ENCODE data around the gene HERC2. TPM values are rescaled to one million over a fixed set of nuclear protein-coding genes. Genes with fewer than 3 reads are reported as not detected.
"Not testable (repeated sequence)": the region's sequence is repeated elsewhere in the genome, so short reads cannot be mapped to it uniquely, and the experiment has no call there.

The HERC2 gene
- total and polyA plus RNA-seq, 2 of the 4 experiments (the other 2 are of a cell fraction): 20.8 to 28.9 TPM

GRCh38 chr15:28122038-28122949 is 199.7 kb downstream of the HERC2 start:
- dilution Hi-C loops (cut with HindIII; ENCODE audit: low sequenced_read_pairs, unreplicated experiment) (no loop called here), intact Hi-C loops (cut with micrococcal nuclease) (no loop called here), in situ Hi-C loops (cut with MboI; ENCODE audit: low sequenced_read_pairs) (loop anchor here (25.0 kb wide), 1 partner anchor 1235 kb away; no protein-coding TSS in a partner anchor)
- Histone ChIP-seq H3K14ac (replicated peaks; ENCODE audit: low read depth, low read length) (no peak overlapping the region), H3K23ac (ENCODE audit: low read depth, low read length) (no peak overlapping the region), H3K18ac (ENCODE audit: low read depth, low read length) (no peak overlapping the region), H3K36me3 (ENCODE audit: control insufficient read depth, insufficient read depth, low read length) (peaks cover 32% of the 10 kb centered on the region), H3K79me1 (ENCODE audit: low read depth in 1 of 2, low read length in 2 of 2) (no peaks in the 10 kb centered on the region; a peak in 1 of 4 replicates), H2BK20ac (ENCODE audit: low read depth, low read length) (no peak overlapping the region), H3K4ac (ENCODE audit: low read depth, low read length) (no peak overlapping the region), H3K9me3 (ENCODE audit: control insufficient read depth, insufficient read depth, low read length) (no peaks in the 10 kb centered on the region), H2AK5ac (ENCODE audit: low read depth, low read length) (no peak overlapping the region), H4K91ac (ENCODE audit: insufficient read depth, low read depth, low read length) (no peak overlapping the region), H2BK5ac (ENCODE audit: low read depth, low read length, poor library complexity, severe bottlenecking) (no peak overlapping the region), H3K56ac (ENCODE audit: extremely low read depth, insufficient read depth, low read length) (no peak overlapping the region), H4K8ac (ENCODE audit: low read depth in 2 of 2, low read length in 2 of 2) (no peak overlapping the region), H3K4me2 (ENCODE audit: low read depth, low read length) (no peak overlapping the region), H2AK9ac (replicated peaks; ENCODE audit: low read depth, low read length, poor library complexity) (no peak overlapping the region), H3K4me1 (ENCODE audit: control insufficient read depth, insufficient read depth, low read length) (peaks cover 2% of the 10 kb centered on the region; the same call in 1 of the 2 replicates), H2AFZ (replicated peaks; ENCODE audit: low read length, poor library complexity) (no peak overlapping the region), H2BK15ac (ENCODE audit: low read depth, low read length) (no peak overlapping the region), H3K27me3 (ENCODE audit: control insufficient read depth, insufficient read depth, low read length) (no peaks in the 10 kb centered on the region), H3K4me3 (ENCODE audit: insufficient read depth, low read depth, low read length) (no peak overlapping the region), H3K9me1 (ENCODE audit: insufficient read depth, low read length) (no peaks in the 10 kb centered on the region), H3K27ac (ENCODE audit: insufficient read depth, low read length) (no peak overlapping the region), H4K20me1 (ENCODE audit: insufficient read depth, low read length) (peaks cover 3% of the 10 kb centered on the region; the same call in 1 of the 2 replicates), H2BK120ac (ENCODE audit: low read depth, low read length) (no peak overlapping the region), H4K5ac (ENCODE audit: low read depth, low read length) (no peak overlapping the region), H3K9ac (ENCODE audit: low read depth, low read length) (no peak overlapping the region)
- DNase-seq (no peak), ATAC-seq (ENCODE audit: low read depth) (no peak)
- CTCF ChIA-PET: interaction anchor here (1.4 kb wide), 1 partner anchor 11 kb away, joined by 3 read pairs; no protein-coding TSS in a partner anchor
- BruUV-seq (replicated peaks): no TSS peak
- 87% methylated on average over 6 of the region's 28 CpGs; no CpG with 5 or more reads in 1 of the 2 experiments for WGBS, 2 experiments (ENCODE audit: extremely low coverage in 2 of 2, insufficient read length in 1 of 2)
- POLR2A ChIA-PET (ENCODE audit: unreplicated experiment): no interaction called here
- TF ChIP-seq USF2 (IDR thresholded peaks at IDR 0.05; ENCODE audit: low read depth, low read length) (no peak), POLR2A (IDR thresholded peaks at IDR 0.05; ENCODE audit: low read depth, low read length) (no peak), RFX5 (IDR thresholded peaks at IDR 0.05; ENCODE audit: low read depth, low read length) (no peak), CEBPB (IDR thresholded peaks at IDR 0.05; ENCODE audit: low read depth, low read length) (no peak)

- H3K4ac ChIP-seq (ENCODE audit: low read depth, low read length); H3K79me1 ChIP-seq (ENCODE audit: low read depth in 1 of 2, low read length in 2 of 2); H2BK120ac ChIP-seq (ENCODE audit: low read depth, low read length); H2BK5ac ChIP-seq (ENCODE audit: low read depth, low read length, poor library complexity, severe bottlenecking); H3K56ac ChIP-seq (ENCODE audit: extremely low read depth, insufficient read depth, low read length); intact Hi-C loops (cut with micrococcal nuclease); dilution Hi-C loops (cut with HindIII; ENCODE audit: low sequenced_read_pairs, unreplicated experiment); H2AFZ ChIP-seq (replicated peaks; ENCODE audit: low read length, poor library complexity); DNase-seq; H2BK20ac ChIP-seq (ENCODE audit: low read depth, low read length); H2BK15ac ChIP-seq (ENCODE audit: low read depth, low read length); CTCF ChIA-PET; H4K91ac ChIP-seq (ENCODE audit: insufficient read depth, low read depth, low read length); H3K14ac ChIP-seq (replicated peaks; ENCODE audit: low read depth, low read length); H3K9me1 ChIP-seq (ENCODE audit: insufficient read depth, low read length); POLR2A ChIA-PET (ENCODE audit: unreplicated experiment); H3K27me3 ChIP-seq (ENCODE audit: control insufficient read depth, insufficient read depth, low read length); H2AK5ac ChIP-seq (ENCODE audit: low read depth, low read length); H3K23ac ChIP-seq (ENCODE audit: low read depth, low read length); BruUV-seq (replicated peaks); H4K8ac ChIP-seq (ENCODE audit: low read depth in 2 of 2, low read length in 2 of 2); H3K27ac ChIP-seq (ENCODE audit: insufficient read depth, low read length); H3K9me3 ChIP-seq (ENCODE audit: control insufficient read depth, insufficient read depth, low read length); ATAC-seq (ENCODE audit: low read depth); H4K5ac ChIP-seq (ENCODE audit: low read depth, low read length); H3K4me1 ChIP-seq (ENCODE audit: control insufficient read depth, insufficient read depth, low read length); H4K20me1 ChIP-seq (ENCODE audit: insufficient read depth, low read length); H3K9ac ChIP-seq (ENCODE audit: low read depth, low read length); H3K4me2 ChIP-seq (ENCODE audit: low read depth, low read length); H2AK9ac ChIP-seq (replicated peaks; ENCODE audit: low read depth, low read length, poor library complexity); H3K4me3 ChIP-seq (ENCODE audit: insufficient read depth, low read depth, low read length); H3K18ac ChIP-seq (ENCODE audit: low read depth, low read length): not testable (repeated sequence)
- in situ Hi-C loops (cut with MboI; ENCODE audit: low sequenced_read_pairs): loop anchor here (25.0 kb wide), 1 partner anchor 1234 kb away; no protein-coding TSS in a partner anchor
- H3K36me3 ChIP-seq (ENCODE audit: control insufficient read depth, insufficient read depth, low read length): peaks cover 34% of the 10 kb centered on the region
- WGBS, 2 experiments (ENCODE audit: extremely low coverage in 2 of 2, insufficient read length in 1 of 2): 100% methylated on average over 3 of the region's 16 CpGs; no CpG with 5 or more reads in 1 of the 2 experiments
These were observed 200.4 kb downstream of the HERC2 start for GRCh38 chr15:28121577-28121976.
